BLaER1 (cell line): ENCODE measurements around the gene FATE1.

ENCODE experiments used
- H3K27ac ChIP-seq: shearing (Covaris generic); formaldehyde crosslinking; 2 replicates; pipeline ENCODE4 v1.8.1; 2022
- H3K27me3 ChIP-seq: shearing (Covaris generic); formaldehyde crosslinking; 2 replicates; pipeline ENCODE4 v1.8.1; 2022
- H3K36me3 ChIP-seq: shearing (Covaris generic); formaldehyde crosslinking; 2 replicates; pipeline ENCODE4 v1.8.1; 2022
- H3K4me1 ChIP-seq: shearing (Covaris generic); formaldehyde crosslinking; 2 replicates; pipeline ENCODE4 v1.8.1; 2022
- H3K4me2 ChIP-seq: shearing (Covaris generic); formaldehyde crosslinking; 2 replicates; pipeline ENCODE4 v1.8.1; 2022
- H3K4me3 ChIP-seq: shearing (Covaris generic); formaldehyde crosslinking; 2 replicates; pipeline ENCODE4 v1.8.1; 2022
- H3K9ac ChIP-seq: shearing (Covaris generic); formaldehyde crosslinking; 2 replicates; pipeline ENCODE4 v1.8.1; 2022
- H3K9me3 ChIP-seq: shearing (Covaris generic); formaldehyde crosslinking; 2 replicates; pipeline ENCODE4 v1.8.1; 2022
- H4K20me1 ChIP-seq: shearing (Covaris generic); formaldehyde crosslinking; 2 replicates; pipeline ENCODE4 v1.8.1; 2022
- Cebpa-rat ChIP-seq: shearing (Covaris generic); IDR thresholded peaks from 2 replicates; pipeline ENCODE4 v1.8.1; 2022

FATE1 gene

GRCh38 chrX:151735219-151735618 is 19.4 kb downstream of the FATE1 start:
- peaks cover 90% of the 10 kb centered on the region for H3K27me3 ChIP-seq
- H3K36me3 ChIP-seq = no peaks in the 10 kb centered on the region
- H3K4me3 ChIP-seq = no peak overlapping the region
- H3K4me2 ChIP-seq = no peak overlapping the region
- H3K27ac ChIP-seq = no peak overlapping the region
- H3K9ac ChIP-seq = no peak overlapping the region
- no peaks in the 10 kb centered on the region for H3K9me3 ChIP-seq
- no peaks in the 10 kb centered on the region for H4K20me1 ChIP-seq
- peaks cover 22% of the 10 kb centered on the region for H3K4me1 ChIP-seq
- no peak for TF ChIP-seq Cebpa-rat

DNA sequence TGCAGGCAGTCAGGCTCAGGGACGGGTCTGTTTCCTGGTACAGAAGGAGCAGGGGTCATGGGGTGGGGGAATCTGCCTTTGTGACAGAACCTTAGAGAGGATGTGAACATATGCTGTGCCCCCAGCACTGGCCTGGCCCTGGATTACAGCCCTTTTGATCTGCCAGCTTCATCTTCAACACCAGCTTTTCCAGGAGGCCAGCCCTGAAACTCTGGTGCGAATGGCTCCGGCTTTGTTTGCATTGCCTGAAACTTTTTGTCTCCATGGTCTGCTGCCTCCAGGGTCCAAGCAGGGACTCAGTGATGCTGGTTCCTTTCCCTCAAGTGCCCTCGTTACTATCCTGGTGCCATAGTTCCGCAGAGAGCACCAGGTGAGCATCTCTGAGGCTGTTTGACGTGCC is 20.9 kb downstream of the FATE1 start:
- Histone ChIP-seq H3K27ac (no peak overlapping the region), H3K27me3 (peaks cover 98% of the 10 kb centered on the region), H3K4me3 (no peak overlapping the region), H4K20me1 (no peaks in the 10 kb centered on the region; the same call in 1 of the 2 replicates), H3K9ac (no peak overlapping the region), H3K4me1 (peaks cover 22% of the 10 kb centered on the region), H3K4me2 (peak overlapping the region; percentile 49), H3K9me3 (0 out of 2 replicates have a peak, but pooled peaks cover 1% of the 10 kb centered on the region), H3K36me3 (no peaks in the 10 kb centered on the region)
- no peak for TF ChIP-seq Cebpa-rat

DNA sequence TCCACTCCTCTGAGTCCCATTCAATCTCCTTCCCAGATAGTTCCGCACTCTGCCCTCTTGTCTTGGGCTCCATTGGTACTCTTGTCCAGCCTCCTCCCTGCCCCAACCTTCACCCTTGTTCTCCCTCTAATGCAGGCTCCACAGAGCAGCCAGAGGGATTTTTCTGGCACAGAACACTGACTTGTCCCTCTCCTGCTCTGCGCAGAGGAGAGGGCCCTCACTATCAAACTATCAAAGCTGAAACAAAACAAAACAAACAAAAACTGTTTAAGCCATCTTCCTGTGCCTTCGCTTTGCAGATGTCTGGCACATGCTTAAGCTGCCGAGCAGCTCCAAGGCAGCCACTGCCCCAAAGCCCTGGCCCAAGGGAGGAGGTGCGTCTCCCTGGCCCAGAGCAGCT is 21.7 kb downstream of the FATE1 start:
- TF ChIP-seq Cebpa-rat = no peak
- H3K36me3 ChIP-seq = no peaks in the 10 kb centered on the region
- H3K4me3 ChIP-seq = no peak overlapping the region
- H3K9me3 ChIP-seq = 0 out of 2 replicates have a peak, but pooled peaks cover 4% of the 10 kb centered on the region
- no peak overlapping the region for H3K27ac ChIP-seq
- H3K4me2 ChIP-seq = peak overlapping the region; percentile 49
- H4K20me1 ChIP-seq = no peaks in the 10 kb centered on the region; the same call in 1 of the 2 replicates
- H3K9ac ChIP-seq = no peak overlapping the region
- peaks cover 99% of the 10 kb centered on the region for H3K27me3 ChIP-seq
- peaks cover 22% of the 10 kb centered on the region for H3K4me1 ChIP-seq

- H3K4me1 ChIP-seq = peaks cover 22% of the 10 kb centered on the region
- H3K9ac ChIP-seq = no peak overlapping the region
- H3K27me3 ChIP-seq = peaks cover 98% of the 10 kb centered on the region
- H3K4me3 ChIP-seq = no peak overlapping the region
- 0 out of 2 replicates have a peak, but pooled peaks cover 9% of the 10 kb centered on the region for H3K9me3 ChIP-seq
- no peak overlapping the region for H3K4me2 ChIP-seq
- no peaks in the 10 kb centered on the region for H3K36me3 ChIP-seq
- no peak overlapping the region for H3K27ac ChIP-seq
- TF ChIP-seq Cebpa-rat = no peak
- H4K20me1 ChIP-seq = no peaks in the 10 kb centered on the region; the same call in 1 of the 2 replicates
These were observed 22.9 kb downstream of the FATE1 start for GRCh38 chrX:151738751-151739150.

DNA sequence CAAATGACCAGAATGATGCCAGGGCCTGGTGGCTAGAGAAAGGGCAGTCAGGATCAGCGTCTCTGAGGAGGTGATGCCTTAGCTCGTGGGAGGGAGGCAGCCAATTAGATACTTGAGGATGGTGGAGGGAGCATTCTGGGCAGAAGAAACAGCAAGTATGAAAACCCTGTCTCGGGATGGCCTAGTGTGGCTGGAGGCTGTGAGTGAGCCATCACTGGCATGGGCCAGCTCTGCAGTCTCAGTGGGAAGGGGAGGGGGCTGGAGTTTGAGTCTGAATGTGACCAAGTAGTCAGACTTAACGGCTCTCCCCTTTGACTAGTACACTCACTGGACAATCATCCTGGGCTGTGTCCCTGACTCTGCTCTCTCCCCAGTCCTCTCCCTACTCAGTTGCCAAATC is 25.8 kb downstream of the FATE1 start:
- H3K27ac ChIP-seq = no peak overlapping the region
- 0 out of 2 replicates have a peak, but pooled peaks cover 9% of the 10 kb centered on the region for H3K9me3 ChIP-seq
- H3K36me3 ChIP-seq = no peaks in the 10 kb centered on the region
- no peak overlapping the region for H3K4me3 ChIP-seq
- H3K4me2 ChIP-seq = no peak overlapping the region
- H3K9ac ChIP-seq = no peak overlapping the region
- peaks cover 13% of the 10 kb centered on the region for H3K4me1 ChIP-seq
- TF ChIP-seq Cebpa-rat = no peak
- H3K27me3 ChIP-seq = peaks cover 98% of the 10 kb centered on the region
- no peaks in the 10 kb centered on the region; the same call in 1 of the 2 replicates for H4K20me1 ChIP-seq

GRCh38 chrX:151742311-151742710 is 26.5 kb downstream of the FATE1 start:
- Histone ChIP-seq H4K20me1 (no peaks in the 10 kb centered on the region; the same call in 1 of the 2 replicates), H3K4me3 (no peak overlapping the region), H3K4me2 (no peak overlapping the region), H3K9me3 (0 out of 2 replicates have a peak, but pooled peaks cover 9% of the 10 kb centered on the region), H3K36me3 (no peaks in the 10 kb centered on the region), H3K4me1 (peaks cover 6% of the 10 kb centered on the region), H3K9ac (no peak overlapping the region), H3K27ac (no peak overlapping the region), H3K27me3 (peaks cover 98% of the 10 kb centered on the region)
- TF ChIP-seq Cebpa-rat = no peak

GRCh38 chrX:151743651-151744470 is 28.0 kb downstream of the FATE1 start:
- H4K20me1 ChIP-seq = no peaks in the 10 kb centered on the region; the same call in 1 of the 2 replicates
- H3K9ac ChIP-seq = no peak overlapping the region
- H3K4me1 ChIP-seq = no peaks in the 10 kb centered on the region
- 0 out of 2 replicates have a peak, but pooled peaks cover 9% of the 10 kb centered on the region for H3K9me3 ChIP-seq
- no peak for TF ChIP-seq Cebpa-rat
- H3K4me3 ChIP-seq = no peak overlapping the region
- H3K27ac ChIP-seq = no peak overlapping the region
- H3K36me3 ChIP-seq = no peaks in the 10 kb centered on the region
- no peak overlapping the region for H3K4me2 ChIP-seq
- peaks cover 98% of the 10 kb centered on the region for H3K27me3 ChIP-seq

GRCh38 chrX:151745651-151746050 is 29.8 kb downstream of the FATE1 start:
- Histone ChIP-seq H3K9ac (no peak overlapping the region), H3K9me3 (0 out of 2 replicates have a peak, but pooled peaks cover 9% of the 10 kb centered on the region), H3K27me3 (peaks cover 95% of the 10 kb centered on the region), H3K36me3 (no peaks in the 10 kb centered on the region), H3K4me2 (no peak overlapping the region), H3K27ac (no peak overlapping the region), H3K4me3 (no peak overlapping the region), H3K4me1 (no peaks in the 10 kb centered on the region), H4K20me1 (peaks cover 5% of the 10 kb centered on the region; the same call in 1 of the 2 replicates)
- TF ChIP-seq Cebpa-rat = no peak

DNA sequence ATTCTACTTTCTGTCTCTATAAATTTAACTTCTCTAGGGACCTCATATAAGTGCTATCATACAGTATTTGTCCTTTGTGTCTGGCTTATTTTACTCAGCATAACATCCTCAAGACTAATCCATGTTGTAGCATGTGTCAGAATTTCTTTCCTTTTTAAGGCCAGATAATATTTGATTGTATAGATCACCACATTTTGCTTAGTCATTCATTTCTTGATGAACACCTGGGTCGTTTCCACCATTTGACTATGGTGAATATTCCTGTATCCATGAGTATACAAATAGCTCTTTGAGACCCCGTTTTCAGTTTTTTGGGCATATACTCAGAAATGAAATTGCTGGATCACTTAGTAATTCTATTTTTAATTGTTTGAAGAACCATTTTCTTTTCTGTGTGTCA is 30.7 kb downstream of the FATE1 start:
- peaks cover 95% of the 10 kb centered on the region for H3K27me3 ChIP-seq
- no peak for TF ChIP-seq Cebpa-rat

GRCh38 chrX:151750511-151750910 is 34.7 kb downstream of the FATE1 start:
- H4K20me1 ChIP-seq = peaks cover 5% of the 10 kb centered on the region; the same call in 1 of the 2 replicates
- TF ChIP-seq Cebpa-rat = no peak
- no peak overlapping the region for H3K4me2 ChIP-seq
- no peaks in the 10 kb centered on the region for H3K9me3 ChIP-seq
- H3K4me3 ChIP-seq = no peak overlapping the region
- H3K27ac ChIP-seq = no peak overlapping the region
- H3K9ac ChIP-seq = no peak overlapping the region
- H3K36me3 ChIP-seq = no peaks in the 10 kb centered on the region
- H3K27me3 ChIP-seq = peaks cover 97% of the 10 kb centered on the region
- H3K4me1 ChIP-seq = no peaks in the 10 kb centered on the region

More for the DNA sequence above, 30.7 kb downstream of the FATE1 start:
- H4K20me1 ChIP-seq = peaks cover 5% of the 10 kb centered on the region; the same call in 1 of the 2 replicates
- no peaks in the 10 kb centered on the region for H3K36me3 ChIP-seq
- 0 out of 2 replicates have a peak, but pooled peaks cover 9% of the 10 kb centered on the region for H3K9me3 ChIP-seq
- no peak overlapping the region for H3K4me3 ChIP-seq
- no peak overlapping the region for H3K9ac ChIP-seq
- no peaks in the 10 kb centered on the region for H3K4me1 ChIP-seq
- no peak overlapping the region for H3K27ac ChIP-seq
- no peak overlapping the region for H3K4me2 ChIP-seq
